ES-I3 (cell line): ENCODE data around the gene GCSAM.

Source experiments
- H3K36me3 ChIP-seq: 2 replicates; pipeline ENCODE4 v1.6.1; 2013; ENCODE audit warnings: mild to moderate bottlenecking, low read length, control low read depth, moderate library complexity; ENCODE audit not compliant: insufficient read depth
- H3K4me1 ChIP-seq: 2 replicates; pipeline ENCODE4 v1.6.1; 2013; ENCODE audit warnings: mild to moderate bottlenecking, control low read depth, low read length; ENCODE audit not compliant: insufficient read depth
- H3K9ac ChIP-seq: 2 replicates; pipeline ENCODE4 v1.6.1; 2013; ENCODE audit warnings: low read depth, mild to moderate bottlenecking, low read length, moderate library complexity
- H3K9me3 ChIP-seq: 2 replicates; pipeline ENCODE4 v1.6.1; 2013; ENCODE audit warnings: mild to moderate bottlenecking, low read length, moderate library complexity; ENCODE audit not compliant: control insufficient read depth, insufficient read depth

Gene GCSAM

GRCh38 chr3:112132975-112133448 is at the start of gene GCSAM:
TSS of gene GCSAM (minus strand) at chr3:112133248. CDS start at chr3:112133120, 128 bp downstream.
- no peaks in the 10 kb centered on the region for H3K9me3 ChIP-seq
- H3K4me1 ChIP-seq = peaks cover 37% of the 10 kb centered on the region
- H3K9ac ChIP-seq = no peak within 1 kb of the TSS
- H3K36me3 ChIP-seq = no peaks in the 10 kb centered on the region

GRCh38 chr3:112175646-112176045 is 42.6 kb upstream of the GCSAM start:
- H3K36me3 ChIP-seq = no peaks in the 10 kb centered on the region
- H3K9me3 ChIP-seq = no peaks in the 10 kb centered on the region
- H3K9ac ChIP-seq = no peak overlapping the region
- H3K4me1 ChIP-seq = no peaks in the 10 kb centered on the region

- Histone ChIP-seq H3K9ac (no peak overlapping the region), H3K4me1 (no peaks in the 10 kb centered on the region), H3K36me3 (no peaks in the 10 kb centered on the region), H3K9me3 (no peaks in the 10 kb centered on the region)
Observed at GRCh38 chr3:112175037-112175436, 42.0 kb upstream of the GCSAM start.

- H3K36me3 ChIP-seq = no peaks in the 10 kb centered on the region
- H3K9ac ChIP-seq = no peak overlapping the region
- H3K9me3 ChIP-seq = no peaks in the 10 kb centered on the region
- H3K4me1 ChIP-seq = no peaks in the 10 kb centered on the region
Observed at GRCh38 chr3:112171144-112171543, 38.1 kb upstream of the GCSAM start.

- H3K9ac ChIP-seq = no peak overlapping the region
- H3K4me1 ChIP-seq = no peaks in the 10 kb centered on the region
- H3K36me3 ChIP-seq = no peaks in the 10 kb centered on the region
- H3K9me3 ChIP-seq = no peaks in the 10 kb centered on the region
Observed at GRCh38 chr3:112170046-112170445, 37.0 kb upstream of the GCSAM start.

- Histone ChIP-seq H3K9me3 (no peaks in the 10 kb centered on the region), H3K36me3 (no peaks in the 10 kb centered on the region), H3K9ac (no peak overlapping the region), H3K4me1 (no peaks in the 10 kb centered on the region)
Observed at GRCh38 chr3:112167758-112168157, 34.7 kb upstream of the GCSAM start.

- H3K36me3 ChIP-seq = no peaks in the 10 kb centered on the region
- H3K9me3 ChIP-seq = peaks cover 6% of the 10 kb centered on the region
Observed at GRCh38 chr3:112149136-112149535, 16.1 kb upstream of the GCSAM start.

GRCh38 chr3:112143689-112144088 is 10.6 kb upstream of the GCSAM start:
- 0 out of 2 replicates have a peak, but pooled peaks cover 6% of the 10 kb centered on the region for H3K9me3 ChIP-seq
- no peak overlapping the region for H3K9ac ChIP-seq
- H3K4me1 ChIP-seq = peaks cover under 1% of the 10 kb centered on the region; the same call in 1 of the 2 replicates
- no peaks in the 10 kb centered on the region for H3K36me3 ChIP-seq

More at GRCh38 chr3:112149136-112149535, 16.1 kb upstream of the GCSAM start:
- Histone ChIP-seq H3K9ac (no peak overlapping the region), H3K4me1 (no peaks in the 10 kb centered on the region)

GRCh38 chr3:112143251-112143650 is 10.2 kb upstream of the GCSAM start:
- Histone ChIP-seq H3K36me3 (no peaks in the 10 kb centered on the region), H3K9ac (no peak overlapping the region), H3K9me3 (0 out of 2 replicates have a peak, but pooled peaks cover 6% of the 10 kb centered on the region), H3K4me1 (peaks cover 5% of the 10 kb centered on the region; the same call in 1 of the 2 replicates)

GRCh38 chr3:112141293-112141692 is 8.2 kb upstream of the GCSAM start:
- peaks cover 23% of the 10 kb centered on the region; the same call in 1 of the 2 replicates for H3K4me1 ChIP-seq

GRCh38 chr3:112140584-112140983 is 7.5 kb upstream of the GCSAM start:
- Histone ChIP-seq H3K36me3 (no peaks in the 10 kb centered on the region), H3K9ac (no peak overlapping the region), H3K4me1 (peaks cover 23% of the 10 kb centered on the region; the same call in 1 of the 2 replicates), H3K9me3 (no peaks in the 10 kb centered on the region)

More at GRCh38 chr3:112141293-112141692, 8.2 kb upstream of the GCSAM start:
- no peaks in the 10 kb centered on the region for H3K9me3 ChIP-seq
- H3K36me3 ChIP-seq = no peaks in the 10 kb centered on the region
- H3K9ac ChIP-seq = no peak overlapping the region

GRCh38 chr3:112138219-112138969 is 5.3 kb upstream of the GCSAM start:
- H3K4me1 ChIP-seq = peaks cover 23% of the 10 kb centered on the region; the same call in 1 of the 2 replicates

GRCh38 chr3:112137781-112138180 is 4.7 kb upstream of the GCSAM start:
- Histone ChIP-seq H3K9ac (no peak overlapping the region), H3K9me3 (no peaks in the 10 kb centered on the region), H3K4me1 (peaks cover 23% of the 10 kb centered on the region; the same call in 1 of the 2 replicates), H3K36me3 (no peaks in the 10 kb centered on the region)

More at GRCh38 chr3:112138219-112138969, 5.3 kb upstream of the GCSAM start:
- no peaks in the 10 kb centered on the region for H3K9me3 ChIP-seq
- no peaks in the 10 kb centered on the region for H3K36me3 ChIP-seq
- H3K9ac ChIP-seq = no peak overlapping the region

- Histone ChIP-seq H3K9me3 (no peaks in the 10 kb centered on the region), H3K36me3 (no peaks in the 10 kb centered on the region), H3K4me1 (peaks cover 23% of the 10 kb centered on the region; the same call in 1 of the 2 replicates), H3K9ac (no peak overlapping the region)
Observed at GRCh38 chr3:112136959-112137693, 4.1 kb upstream of the GCSAM start.
